ENCODE results near the gene DNAAF5.

The DNAAF5 gene

DNA sequence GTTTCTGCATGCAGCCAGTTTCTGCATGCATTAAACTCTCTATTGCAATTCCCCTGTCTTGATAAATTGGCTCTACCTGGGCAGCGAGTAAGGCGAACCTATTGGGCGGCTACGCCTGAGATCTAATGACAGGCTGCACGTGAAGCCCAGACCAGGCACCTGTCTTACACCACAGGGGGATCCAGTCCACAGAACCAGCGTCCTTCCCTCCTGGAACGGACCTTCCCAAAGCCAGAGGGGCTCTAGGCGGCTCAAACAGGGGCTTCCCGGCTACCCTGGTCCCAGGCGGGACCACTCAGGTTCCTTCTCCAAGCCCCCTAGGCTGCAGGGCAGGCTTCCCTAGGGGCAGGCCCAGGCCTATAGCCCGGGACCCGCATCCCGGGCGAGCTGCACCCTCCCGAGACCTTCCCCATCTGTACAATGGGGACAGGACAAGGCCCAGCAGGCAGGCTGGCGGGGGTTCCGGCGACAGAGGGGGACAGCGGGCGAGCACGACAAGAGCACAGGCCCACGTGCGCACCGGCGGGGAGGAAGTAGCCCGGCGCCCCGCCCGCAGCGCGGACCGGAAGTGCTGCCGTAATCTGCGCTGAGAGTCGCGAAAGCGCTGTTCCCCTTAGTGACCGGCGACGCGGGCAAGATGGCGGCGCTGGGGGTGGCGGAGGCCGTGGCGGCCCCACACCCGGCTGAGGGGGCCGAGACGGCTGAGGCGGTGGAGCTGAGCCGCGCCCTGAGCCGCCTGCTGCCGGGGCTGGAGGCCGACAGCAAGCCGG, at the start of gene DNAAF5:
Gene DNAAF5 (plus strand): TSS at position 616 of the 770 bp plus-strand sequence. CDS start 22 bp downstream, at position 638.
- DNase-seq (ENCODE audit: low spot score) = peak; percentile 96
- FAIRE-seq = no peak

DNA sequence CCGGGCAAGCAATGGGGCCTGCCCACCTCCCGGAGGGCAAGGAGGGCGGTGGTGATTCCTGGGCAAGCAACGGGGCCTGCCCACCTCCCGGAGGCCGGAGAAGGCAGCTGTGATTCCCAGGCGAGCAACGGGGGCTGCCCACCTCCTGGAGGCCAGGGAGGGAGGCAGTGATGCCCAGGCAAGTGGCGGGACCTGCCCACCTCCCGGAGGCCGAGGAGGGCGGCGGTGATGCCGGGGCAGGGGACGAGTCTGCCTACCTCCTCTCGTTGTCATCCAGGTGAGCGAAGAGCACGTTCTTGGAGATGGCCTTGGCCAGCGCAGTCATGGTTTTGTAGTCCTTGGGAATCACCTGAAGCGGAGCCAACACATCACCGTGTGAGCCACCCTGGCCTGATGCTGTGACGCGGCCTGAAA, 49.5 kb upstream of the DNAAF5 start:
- DNase-seq (ENCODE audit: low spot score) (no peak), FAIRE-seq (peak; percentile 55)

DNA sequence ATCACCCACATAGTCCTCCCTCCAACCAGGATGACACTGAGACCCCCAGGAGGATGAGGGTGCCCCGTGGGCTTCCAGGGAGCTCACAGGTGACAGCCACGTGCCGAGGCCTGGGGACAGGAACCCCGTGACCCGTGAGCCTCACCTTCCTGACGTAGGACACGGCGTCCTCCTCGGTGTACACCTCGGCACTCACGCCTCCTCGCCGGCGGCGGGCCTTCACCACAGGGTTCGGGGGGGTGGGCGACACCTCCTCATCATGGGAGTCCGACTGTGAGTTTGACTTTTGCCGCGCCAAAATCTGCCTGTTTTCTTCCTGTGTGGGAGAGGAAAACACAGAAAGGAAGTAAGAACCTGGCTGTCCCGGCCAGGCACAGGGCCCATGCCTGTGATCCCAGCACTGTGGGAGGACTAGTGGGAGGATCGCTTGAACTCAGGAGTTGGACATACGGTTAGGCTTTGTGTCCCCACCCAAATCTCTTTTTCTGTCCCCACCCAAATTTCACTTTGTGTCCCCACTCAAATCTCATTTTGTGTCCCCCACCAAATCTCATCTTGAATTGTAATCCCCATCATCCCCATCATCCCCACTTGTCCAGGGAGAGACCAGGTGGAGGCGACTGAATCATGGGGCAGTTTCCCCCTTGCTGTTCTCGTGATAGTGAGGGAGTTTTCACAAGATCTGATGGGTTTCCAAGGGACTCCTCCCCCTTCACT, 45.9 kb upstream of the DNAAF5 start:
- DNase-seq (ENCODE audit: low spot score) (no peak), FAIRE-seq (peak; percentile 27)

DNA sequence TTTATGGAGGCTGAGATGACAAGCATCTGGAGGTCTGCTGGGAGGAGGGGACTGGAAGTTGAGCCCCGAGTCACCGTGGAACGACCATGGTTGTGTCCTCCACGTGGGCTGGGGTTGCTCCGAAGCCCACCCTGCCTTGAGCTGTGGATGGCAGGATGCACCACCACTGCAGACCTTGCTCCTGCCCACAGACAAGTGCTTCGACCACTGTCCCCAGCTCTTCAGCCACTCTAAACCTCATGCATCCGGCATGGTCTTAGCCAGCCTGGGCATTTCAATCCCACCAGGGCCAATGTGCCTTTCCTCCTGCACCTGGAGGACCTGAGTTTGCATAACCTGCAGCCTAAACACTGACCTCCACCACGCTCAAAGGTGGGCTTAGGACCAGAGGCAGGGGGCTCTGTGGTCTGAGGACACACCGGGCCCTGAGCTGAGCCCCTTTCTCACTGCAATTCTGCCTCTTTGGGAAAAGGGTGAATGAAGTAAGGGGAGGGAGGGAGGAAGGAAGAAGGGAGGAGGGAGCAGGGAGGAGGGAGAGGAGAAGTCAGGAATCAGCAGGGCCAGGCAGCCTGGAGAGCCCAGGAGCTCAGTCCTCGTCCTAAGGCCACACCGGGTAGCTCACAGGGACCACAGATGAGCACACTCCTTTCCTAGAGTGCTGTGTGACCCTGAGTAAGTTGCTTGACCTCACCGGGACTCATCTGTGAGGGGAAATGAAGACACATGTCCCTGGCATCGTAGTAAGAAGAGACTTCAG, 44.8 kb upstream of the DNAAF5 start:
- DNase-seq (ENCODE audit: low spot score) = no peak
- FAIRE-seq = peak; percentile 42

DNA sequence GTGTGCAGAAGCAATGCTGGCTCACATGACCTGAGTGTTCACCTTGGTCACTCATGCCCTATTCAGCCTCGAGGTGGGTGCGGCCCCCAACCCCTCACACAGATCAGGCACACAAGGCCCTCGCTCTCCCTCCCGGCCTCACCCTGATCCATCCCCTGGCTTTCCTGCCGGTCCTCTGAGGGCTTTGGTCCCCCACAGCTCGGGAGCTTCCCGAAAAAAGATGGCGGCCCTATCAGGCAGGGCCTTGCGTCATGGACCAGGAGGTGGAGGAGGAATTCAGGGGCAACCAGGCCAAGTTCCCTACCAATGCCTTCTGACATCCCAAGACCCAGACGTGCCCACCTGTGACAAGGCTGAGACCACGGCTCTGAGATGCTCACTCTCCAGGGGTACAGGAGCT, 43.7 kb upstream of the DNAAF5 start:
- FAIRE-seq (no peak), DNase-seq (ENCODE audit: low spot score) (no peak)

DNA sequence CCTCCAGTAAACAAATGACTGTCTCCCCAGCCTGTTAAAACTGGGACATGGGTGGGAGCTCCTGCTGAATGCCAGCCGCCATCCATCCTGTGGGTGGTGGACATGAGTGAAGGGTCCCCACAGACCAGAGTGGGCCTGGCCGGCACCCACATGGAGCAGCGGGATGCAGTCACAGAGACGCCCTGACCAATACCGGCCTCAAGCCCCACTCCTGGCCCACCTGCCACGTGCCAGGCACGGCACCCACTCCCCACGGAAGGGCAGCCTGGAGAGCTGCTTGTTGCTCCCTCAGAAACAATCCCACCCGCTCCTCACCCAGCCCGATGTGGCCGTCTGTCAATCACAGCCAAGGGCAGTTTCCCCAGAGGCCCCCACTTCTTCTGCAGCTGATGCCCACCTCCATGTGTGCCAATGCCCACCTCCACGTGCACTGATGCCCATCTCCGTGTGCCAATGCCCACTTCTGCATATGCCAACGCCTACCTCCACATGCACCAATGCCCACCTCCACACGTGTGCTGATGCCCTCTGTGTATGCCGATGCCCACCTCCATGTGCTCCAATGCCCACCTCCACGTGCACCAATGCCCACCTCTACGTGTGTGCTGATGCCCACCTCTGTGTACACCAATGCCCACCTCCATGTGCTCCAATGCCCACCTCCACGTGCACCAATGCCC, 42.8 kb upstream of the DNAAF5 start:
- FAIRE-seq (peak; percentile 96), DNase-seq (ENCODE audit: low spot score) (no peak)

DNA sequence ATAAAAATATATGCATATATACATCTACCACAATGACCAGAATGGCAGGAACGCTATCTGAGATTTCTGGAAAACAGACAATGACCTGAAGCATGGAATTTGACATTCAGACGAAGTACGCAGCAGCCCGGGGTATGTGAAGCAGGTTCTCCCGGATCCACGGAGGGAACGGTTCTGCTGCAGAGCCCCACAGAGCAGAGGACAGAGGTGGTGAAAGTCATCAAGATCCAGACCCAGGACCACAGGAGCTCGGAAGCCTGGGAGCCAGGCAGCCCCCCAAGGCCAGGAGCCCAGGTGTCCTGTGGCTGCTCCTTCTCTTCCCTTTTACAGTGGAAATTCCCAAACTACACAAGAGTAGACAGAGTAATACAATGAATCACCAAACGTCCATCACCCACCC, 42.1 kb upstream of the DNAAF5 start:
- FAIRE-seq (no peak), DNase-seq (ENCODE audit: low spot score) (no peak)

DNA sequence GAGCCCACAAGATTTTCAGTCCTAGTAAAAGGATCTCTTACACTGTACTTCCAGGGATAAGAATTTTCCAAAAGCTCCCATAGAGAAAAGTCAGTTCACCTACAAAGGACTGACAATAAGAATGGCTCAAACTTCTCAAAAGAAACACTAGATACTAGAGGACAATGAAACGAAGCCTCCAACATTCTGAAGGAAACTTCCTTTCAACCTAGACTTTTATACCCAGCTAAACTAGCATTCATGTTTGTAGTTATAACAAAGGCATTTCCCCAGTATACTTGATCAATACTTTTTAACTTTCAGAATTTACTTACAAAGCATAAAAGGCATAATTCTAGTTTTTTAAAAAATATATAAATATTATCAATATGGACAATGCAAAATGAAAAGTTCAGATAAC, 41.0 kb upstream of the DNAAF5 start:
- DNase-seq (ENCODE audit: low spot score) (no peak), FAIRE-seq (no peak)

DNA sequence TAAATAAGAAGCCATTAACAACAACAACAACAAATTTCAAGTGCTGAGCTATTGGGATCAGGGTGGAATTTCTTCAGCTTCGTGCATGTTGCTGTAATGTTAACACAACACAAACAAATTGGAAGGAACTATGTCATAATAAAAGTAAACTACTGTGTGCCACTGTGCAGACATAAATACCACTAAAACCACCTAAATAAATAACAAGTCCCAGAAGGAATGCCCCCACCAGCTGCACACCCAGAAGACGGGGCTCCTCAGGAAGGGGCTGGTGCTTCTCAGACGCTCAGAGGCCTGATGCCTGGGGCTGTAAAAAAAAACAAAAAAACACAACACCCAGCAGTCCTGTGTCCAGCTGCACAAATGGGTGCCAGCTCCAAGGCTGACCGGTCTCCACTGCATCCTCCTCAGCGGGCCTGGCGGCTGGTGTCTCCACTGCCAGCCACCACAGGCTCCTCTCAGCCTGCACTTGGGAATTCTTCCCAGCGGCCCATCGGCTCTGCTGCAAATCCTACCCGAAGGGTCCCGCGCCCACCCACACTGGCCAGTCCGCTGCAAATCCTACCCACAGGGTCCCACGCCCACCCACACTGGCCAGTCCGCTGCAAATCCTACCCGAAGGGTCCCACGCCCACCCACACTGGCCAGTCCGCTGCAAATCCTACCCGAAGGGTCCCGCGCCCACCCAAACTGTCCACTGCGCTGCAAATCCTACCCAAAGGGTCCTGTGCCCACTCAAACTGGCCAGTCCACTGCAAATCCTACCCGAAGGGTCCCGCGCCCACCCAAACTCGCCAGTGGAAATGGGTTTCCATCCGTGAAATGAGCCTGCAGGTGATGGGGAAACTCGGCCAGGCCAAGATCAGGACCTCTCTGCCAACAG, 35.8 kb upstream of the DNAAF5 start:
- FAIRE-seq = no peak
- no peak for DNase-seq (ENCODE audit: low spot score)

DNA sequence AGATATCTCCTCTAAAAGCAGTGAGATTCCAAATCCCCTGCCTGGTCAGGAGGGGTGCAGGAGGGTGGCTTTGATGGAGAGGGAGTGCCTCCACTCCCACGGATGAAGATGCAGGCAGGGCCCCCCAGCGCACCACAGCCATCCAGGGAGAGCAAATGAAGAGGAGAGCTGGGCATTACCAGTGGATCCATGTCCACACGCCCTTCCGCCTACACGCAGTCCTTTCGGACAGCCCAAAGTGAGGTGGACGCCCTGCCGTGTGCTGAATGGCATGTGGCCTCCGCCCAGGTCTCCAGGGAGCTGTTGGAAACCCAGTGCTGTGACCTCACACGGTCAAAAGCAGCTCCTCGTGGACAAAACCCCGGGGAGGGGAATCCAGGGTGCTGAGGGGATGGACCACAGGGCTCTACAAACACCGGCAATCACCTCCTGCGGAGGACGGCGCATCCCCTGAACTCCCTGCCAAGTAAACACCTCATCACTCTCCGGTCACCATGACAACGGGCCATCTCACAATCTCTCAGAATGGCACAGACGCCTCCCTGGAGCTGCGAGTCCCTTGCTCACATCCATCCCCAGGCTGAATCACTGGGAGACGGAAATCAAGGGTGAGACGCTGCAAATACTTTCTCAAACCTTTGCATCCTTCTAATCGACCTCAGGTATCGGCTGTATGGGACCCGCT, 35.0 kb upstream of the DNAAF5 start:
- FAIRE-seq (peak; percentile 9), DNase-seq (ENCODE audit: low spot score) (no peak)

DNA sequence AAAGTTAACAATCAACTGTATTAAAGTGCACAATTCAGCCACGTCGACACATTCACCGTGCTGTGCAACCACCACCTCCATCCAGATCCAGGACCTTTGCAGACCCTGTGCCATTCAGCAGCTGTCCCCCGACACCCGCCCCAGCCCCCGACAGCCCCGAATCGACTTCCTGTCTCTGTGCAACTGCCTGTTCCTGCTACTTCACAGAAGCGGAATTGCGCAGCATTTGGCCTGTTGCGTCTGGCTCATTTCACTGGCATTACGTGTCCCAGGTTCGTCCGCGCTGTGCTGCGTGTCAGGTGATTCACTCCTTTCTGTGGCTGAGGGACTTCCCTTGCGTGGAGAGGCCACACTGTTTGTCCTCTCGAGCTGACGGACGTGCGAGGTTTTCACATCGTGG, 33.2 kb upstream of the DNAAF5 start:
- DNase-seq (ENCODE audit: low spot score) = no peak
- FAIRE-seq = no peak

DNA sequence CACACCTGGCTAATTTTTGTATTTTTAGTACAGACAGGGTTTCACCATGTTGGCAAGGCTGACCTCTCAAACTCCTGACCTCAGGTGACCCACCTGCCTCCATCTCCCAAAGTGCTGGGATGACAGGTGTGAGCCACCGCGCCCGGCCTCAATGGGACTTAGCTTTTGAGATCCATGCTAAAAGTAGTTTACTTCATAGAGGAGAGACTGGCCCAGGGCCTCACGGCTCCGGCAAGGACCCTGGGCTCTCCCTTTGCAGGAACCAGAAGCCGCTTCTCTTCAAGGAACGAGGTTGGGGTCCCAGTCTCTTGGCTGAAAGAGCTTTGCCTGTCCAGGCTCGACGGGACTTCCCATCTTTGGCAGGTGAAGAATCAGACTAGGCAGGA, 30.1 kb upstream of the DNAAF5 start:
- no peak for DNase-seq (ENCODE audit: low spot score)
- no peak for FAIRE-seq

DNA sequence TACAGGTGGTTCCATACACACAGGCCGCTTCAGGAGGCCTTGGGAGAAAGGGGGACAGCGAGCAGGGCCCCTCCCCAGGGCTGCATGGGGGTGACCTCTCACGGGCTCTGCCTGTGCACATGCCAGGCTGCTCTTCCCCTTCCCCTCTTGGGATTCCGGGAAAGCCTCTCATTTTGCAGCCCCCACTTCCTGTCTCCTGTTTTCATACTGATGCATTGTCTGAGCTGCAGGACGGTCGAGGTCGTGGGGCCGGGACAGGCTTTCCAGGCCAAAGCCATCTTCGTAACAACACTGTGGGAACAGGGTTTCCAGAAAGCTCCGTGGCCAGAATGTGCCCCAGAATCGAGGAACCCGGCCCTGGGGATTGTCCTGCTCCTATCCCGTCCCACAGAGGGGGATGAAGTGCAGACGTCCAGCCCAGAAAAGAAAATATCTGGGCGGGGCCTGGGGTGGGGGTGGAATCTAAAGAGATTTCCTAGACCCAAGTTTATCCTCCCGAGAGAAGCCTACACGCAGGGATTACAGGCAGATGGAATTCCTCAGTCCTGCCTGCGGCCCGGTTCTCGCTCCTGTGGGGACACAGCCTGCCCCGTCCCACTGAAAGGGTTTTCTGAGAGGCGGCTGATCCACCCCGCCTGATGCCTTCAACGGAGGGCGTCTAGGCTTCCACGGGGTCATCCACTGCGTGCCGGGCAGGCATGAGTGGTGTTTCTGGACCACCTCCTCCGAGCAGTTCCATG, 29.5 kb upstream of the DNAAF5 start:
- DNase-seq (ENCODE audit: low spot score) (no peak), FAIRE-seq (no peak)

DNA sequence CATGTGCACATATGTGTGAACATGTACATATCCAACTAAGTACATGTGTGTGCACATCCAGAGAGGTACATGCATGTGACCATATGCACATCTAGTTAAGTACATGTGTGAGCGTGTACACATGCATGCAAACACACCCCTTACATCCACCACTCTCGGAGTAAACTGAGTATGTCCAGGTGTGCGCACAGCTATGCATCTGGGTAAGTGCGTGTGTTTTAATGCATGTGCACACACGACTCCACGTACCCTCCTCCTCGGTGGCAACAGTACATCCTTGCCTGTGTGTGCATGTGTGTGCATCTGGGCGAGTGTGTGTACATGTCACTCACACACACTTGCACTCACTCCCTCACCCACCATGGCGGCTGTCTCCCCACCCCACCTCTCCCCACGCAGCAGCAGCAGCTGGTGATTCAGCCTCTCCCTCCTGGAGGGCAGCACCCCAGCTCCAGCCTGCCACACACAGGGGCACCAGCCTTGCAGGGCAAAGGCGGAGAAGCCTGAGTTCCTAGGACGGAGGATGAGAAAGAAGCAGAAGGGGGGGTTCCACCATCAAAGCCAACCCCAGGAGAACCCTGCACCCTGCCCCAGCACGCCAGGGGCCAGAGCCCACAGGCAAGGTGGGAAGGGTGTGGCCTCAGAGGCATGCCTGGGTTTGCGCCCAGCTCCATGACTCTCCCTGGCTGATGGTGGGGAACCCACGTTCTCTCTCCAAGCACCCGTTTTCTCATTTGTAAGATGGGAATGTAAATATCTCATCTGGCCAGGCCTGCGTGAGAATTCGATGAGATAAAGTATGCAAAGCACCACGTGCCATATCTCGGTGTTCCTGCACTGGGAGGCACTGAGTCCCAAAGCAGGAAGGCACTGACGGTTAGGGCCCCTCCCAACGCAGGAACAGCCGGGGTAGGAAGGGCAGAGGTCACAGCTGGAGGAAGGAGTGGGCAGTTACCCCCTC, 27.7 kb upstream of the DNAAF5 start:
- peak; percentile 96 for FAIRE-seq
- no peak for DNase-seq (ENCODE audit: low spot score)

DNA sequence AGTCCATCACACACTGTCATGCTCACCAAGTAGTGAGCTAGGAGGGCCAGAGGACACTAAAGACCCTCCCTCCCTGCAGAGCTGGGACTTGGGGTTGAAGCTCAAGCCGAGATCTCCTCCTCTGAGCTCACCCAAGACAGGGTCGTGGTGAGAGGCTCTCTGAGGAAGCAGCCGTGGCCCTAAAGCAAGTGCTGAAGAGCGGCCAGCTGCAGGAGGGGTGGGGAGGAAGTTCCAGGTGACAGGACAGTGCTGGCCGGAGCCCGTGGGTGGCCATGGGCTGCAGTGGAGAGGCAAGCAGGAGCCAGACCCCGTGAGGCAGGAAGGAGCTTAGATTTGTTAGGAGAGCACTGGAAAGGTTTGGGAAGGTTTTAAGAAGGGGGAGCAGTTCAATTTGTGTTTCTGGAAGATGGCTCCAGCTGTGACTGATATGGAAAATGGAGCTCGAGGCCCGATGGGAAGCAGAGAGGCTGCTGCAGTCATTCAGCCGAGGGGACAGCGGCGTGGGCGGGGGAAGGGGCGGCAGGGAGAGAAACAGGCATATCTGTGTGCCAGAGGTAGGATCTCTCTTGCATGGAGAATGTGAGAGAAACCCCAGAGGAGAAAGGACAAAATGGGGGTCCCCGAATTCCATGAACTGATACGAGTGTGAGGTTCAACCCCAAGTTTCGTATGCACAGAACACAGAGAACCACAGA, 26.9 kb upstream of the DNAAF5 start:
- FAIRE-seq (no peak), DNase-seq (ENCODE audit: low spot score) (no peak)

DNA sequence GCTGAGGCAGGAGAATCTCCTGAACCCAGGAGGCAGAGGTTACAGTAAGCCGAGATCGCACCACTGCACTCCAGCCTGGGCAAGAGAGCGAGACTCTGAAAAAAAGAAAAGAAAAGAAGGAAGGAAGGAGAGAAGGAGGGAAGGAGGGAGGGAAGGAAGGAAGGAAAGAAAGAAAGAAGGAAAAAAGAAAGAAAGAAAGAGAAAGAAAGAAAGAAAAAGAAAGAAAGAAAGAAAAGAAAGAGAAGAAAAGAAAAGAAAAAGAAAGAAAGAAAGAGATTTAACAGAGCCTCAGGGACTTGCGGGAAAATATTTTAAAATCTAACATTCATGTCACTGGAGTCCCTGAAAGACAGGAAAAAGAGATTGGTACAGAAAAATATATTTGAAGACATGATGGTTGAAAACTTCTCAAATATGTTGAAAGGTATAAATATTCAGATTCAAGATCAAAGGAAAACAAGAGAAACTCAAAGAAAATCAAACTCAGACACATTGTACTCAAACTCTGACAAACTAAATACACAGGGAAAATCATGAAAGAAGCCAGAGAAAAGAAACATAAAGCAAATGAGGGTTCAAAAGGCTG, 25.3 kb upstream of the DNAAF5 start:
- DNase-seq (ENCODE audit: low spot score) = no peak
- no peak for FAIRE-seq

DNA sequence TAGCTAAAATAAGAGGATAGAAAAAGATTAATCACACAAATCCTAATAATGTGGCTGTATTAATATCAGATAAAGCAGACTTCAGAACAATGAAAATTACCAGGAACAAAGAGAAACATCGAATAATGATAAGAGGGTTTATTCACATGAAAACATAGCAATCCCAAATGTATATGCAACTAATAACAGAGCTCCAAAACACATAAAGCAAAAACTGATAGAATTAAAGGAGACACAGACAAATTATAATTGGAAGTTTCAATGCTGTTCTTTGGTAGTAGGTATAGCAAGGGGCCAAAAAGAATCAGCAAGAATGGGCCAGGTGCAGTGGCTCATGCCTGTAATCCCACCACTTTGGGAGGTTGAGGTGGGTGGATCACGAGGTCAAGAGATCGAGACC, 23.4 kb upstream of the DNAAF5 start:
- no peak for FAIRE-seq
- DNase-seq (ENCODE audit: low spot score) = no peak

Data from urothelium cell line (cell line).